NCI-H446 (cell line): Measurements from ENCODE around the gene PITPNM3.
"Not testable (repeated sequence)": the region's sequence is repeated elsewhere in the genome, so short reads cannot be mapped to it uniquely, and the experiment has no call there.

Experiments
- DNase-seq, 2 experiments: peaks; one replicate each; lab custom pipeline; 2025; lab: John Stamatoyannopoulos, UW

The PITPNM3 gene

GRCh38 chr17:6556121-6557039 is at the start of gene PITPNM3:
PITPNM3 (minus strand) TSS chr17:6556555; CDS start chr17:6556406, 149 bp downstream.
- DNase-seq, result no peak

GRCh38 chr17:6605142-6605541 is 48.8 kb upstream of the PITPNM3 start:
- DNase-seq, result no peak

GRCh38 chr17:6603744-6604325 is 47.5 kb upstream of the PITPNM3 start:
- peak; percentile 2 to 30 for DNase-seq

DNA sequence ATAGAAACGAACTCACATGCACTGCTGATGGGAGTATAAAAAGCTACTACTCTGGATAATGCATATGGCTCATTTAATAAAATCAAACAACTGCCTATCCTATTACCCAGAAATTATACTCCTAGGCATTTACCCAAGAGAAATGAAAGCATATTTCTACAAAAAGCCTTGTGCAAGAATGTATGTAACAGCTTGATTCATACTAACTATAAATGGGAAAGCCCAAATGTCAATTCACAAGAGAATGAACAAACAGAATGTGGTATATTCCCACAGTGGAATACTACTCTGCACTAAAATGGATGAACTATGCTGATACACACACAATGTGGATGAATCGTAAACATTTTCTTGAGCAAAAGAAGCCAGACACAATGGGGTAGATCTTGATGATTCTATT is 45.8 kb upstream of the PITPNM3 start:
- DNase-seq, result no peak

- no peak for DNase-seq
Observed at GRCh38 chr17:6599364-6599763, 43.0 kb upstream of the PITPNM3 start.

- DNase-seq, result no peak
Observed at GRCh38 chr17:6597727-6598126, 41.4 kb upstream of the PITPNM3 start.

- DNase-seq, result no peak
Observed at GRCh38 chr17:6596941-6597340, 40.6 kb upstream of the PITPNM3 start.

DNA sequence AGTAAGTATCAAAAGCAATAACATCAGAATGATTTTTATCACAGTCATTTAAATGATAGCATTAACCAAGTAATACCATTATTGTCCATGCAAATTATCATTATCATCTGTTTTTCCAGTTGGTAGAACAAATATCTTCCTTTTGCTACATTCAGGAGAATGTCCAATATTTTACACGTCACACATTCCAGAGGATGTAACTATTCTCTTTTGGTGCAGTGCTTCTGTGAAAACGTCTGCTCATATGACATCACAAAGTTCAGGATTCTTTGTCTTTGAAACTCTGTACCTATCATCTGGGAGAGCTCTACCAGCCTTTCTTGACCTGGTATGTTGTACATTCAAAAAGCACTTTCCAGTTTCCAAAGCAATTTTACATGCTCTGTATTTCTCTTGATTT is 40.2 kb upstream of the PITPNM3 start:
- DNase-seq, result no peak

GRCh38 chr17:6596081-6596480 is 39.7 kb upstream of the PITPNM3 start:
- DNase-seq, result no peak

DNA sequence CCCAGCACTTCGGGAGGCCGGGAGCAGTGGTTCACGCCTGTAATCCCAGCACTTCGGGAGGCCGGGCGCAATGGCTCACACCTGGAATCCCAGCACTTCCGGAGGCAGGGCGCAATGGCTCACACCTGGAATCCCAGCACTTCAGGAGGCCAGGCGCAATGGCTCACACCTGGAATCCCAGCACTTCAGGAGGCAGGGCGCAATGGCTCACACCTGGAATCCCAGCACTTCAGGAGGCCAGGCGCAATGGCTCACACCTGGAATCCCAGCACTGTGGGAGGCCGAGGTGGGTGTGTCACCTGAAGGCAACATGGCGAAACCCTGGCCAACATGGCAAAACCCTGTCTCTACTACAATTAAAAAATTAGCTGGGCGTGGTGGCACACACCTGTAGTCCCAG is 37.0 kb upstream of the PITPNM3 start:
- not testable (repeated sequence) for DNase-seq

DNA sequence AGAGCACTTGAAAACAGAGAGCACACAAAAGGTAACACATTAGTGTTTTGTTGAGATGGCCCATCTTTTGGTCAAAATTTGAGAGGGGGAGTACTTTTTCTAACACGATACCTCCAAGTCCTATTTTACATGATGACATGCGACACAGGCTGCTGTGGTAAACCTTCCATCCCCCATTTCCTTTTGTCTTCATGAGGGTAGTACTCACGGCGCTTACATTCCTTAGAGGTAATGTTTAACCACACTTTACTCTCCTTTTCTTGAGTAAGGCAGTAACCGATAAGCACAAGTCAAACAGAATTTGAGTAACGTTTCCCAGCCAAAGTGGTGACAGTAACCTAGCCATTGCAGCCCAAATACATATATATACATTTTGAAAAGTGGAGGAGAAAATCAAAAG is 35.8 kb upstream of the PITPNM3 start:
- DNase-seq, result no peak

DNA sequence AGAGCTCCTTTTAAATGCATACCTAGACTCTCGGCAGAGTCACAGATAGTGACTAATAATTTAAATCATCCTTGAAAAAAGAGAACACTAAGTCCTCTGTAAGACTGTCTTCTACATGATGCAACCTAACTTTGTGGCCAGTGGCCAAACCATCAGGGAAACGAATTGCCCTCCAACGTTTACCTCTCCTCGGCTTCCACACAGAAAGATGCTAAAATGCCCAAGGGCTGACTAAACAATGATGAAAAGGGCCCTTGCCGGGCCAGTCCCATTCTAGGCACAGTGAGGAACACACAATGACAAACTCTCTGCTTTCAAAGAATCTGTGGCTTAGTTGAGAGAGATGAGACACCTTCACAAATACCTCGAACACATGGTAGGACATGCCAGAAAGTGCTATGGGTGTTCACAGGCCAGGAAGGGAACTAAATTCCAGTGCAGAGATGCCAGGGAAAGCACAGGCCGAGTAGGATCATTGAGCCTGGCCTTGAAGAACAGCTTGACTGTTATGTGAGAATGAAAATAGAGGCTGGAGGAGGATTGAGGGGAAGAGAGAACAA is 35.3 kb upstream of the PITPNM3 start:
- DNase-seq, result no peak

DNA sequence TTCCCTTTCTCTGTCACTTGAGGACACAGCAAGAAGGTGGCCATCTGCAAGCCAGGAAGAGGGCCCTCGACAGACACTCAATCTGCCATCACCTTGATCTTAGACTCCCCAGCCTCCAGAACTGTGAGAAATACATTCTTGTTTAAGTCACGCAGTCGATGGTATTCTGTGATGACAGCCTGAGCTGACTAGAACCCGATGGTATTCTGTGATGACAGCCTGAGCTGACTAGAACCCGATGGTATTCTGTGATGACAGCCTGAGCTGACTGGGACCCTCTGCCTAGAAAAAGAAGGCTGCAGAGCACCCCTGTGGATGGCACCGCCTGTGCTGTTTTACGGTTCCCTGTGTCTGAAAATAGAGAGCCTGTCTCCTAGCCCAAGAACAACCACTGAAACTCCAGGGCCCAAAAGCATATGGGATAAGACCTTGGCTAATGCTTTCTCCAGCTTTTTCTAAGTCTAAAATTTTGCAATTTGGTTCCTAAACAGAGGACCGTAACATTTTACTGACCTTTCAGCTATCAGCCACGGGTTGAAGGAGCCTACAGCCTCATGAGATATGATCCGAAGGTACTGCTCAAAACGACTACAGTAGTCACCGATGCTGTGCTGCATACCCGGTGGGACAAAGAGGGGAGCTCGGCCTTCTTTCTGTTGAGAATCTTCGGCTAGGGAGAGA is 33.1 kb upstream of the PITPNM3 start:
- no peak for DNase-seq

- DNase-seq, result no peak
Observed at GRCh38 chr17:6588165-6588564, 31.8 kb upstream of the PITPNM3 start.

DNA sequence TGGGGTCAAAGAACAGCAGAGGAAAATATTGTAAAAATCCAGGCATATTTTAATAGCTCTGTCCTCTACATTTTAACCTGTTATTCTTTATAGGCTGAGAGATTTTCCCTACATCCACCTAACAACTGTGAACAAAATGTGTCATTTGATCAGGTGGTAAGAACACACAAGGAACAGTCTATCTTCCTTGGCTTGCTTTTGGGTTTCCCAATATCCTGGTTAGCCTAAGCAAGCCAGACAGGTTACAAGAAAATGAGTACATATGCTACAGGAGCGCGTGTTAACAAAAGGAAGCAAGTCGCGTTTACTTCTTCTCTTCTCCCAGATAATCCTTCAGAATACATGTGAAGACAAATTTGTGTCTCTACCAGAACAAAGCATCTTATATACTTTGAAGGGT is 31.0 kb upstream of the PITPNM3 start:
- DNase-seq, result no peak

DNA sequence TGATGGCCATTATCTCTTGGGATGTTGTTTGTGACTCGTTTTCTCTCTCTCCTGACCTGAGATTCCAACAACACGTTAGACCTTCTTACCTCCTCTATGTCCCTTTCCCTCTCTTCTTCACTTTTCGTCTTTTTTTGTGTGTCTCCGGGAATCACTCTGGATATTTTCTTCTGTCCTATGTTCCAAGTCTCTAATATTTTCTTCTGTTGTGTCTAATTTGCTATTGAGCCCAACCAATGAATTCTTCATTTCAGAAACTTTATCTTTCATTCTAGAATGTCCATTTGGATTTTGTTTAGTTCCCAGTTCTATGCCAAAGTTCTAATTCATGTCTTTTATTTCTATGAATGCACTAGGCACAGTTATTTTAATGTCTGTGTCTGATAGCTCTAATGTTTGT is 27.1 kb upstream of the PITPNM3 start:
- no peak for DNase-seq

DNA sequence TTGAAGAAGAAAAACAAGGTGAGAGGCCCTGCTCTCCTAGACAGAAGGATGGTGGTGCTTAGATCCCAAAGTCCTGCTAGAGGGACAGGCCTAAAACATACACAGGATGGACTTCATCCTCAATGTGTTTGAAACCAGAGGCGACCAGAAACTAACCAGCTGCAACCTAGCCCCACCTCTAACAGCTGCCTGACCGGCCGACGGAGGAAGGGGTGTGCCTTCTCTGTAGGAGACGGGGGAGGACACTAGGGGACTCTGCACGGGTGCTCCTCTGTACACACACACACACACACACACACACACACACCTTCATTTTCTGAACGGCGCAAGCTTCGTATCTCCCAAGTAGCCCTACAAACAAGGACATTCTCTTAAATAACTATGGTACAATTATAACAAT is 24.3 kb upstream of the PITPNM3 start:
- DNase-seq, result no peak

DNA sequence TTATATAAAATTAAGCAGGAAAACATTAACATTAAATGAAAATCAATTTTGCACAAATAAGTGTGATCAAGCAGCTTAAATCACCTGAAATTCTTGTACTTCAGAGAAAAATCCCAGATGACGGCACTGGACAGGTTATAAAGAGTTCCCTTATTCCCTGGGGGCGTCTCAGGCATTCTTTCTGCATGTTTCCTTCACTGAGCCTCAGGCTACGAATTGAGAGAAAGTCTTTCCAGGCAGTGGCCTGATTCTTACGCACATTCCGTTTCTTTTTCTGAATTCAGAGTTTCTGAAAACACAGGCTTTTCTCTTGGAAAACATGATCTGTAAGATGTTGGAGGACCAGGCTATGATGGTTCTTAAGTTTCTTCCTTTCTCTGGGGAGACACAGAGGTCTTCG is 22.1 kb upstream of the PITPNM3 start:
- no peak for DNase-seq

DNA sequence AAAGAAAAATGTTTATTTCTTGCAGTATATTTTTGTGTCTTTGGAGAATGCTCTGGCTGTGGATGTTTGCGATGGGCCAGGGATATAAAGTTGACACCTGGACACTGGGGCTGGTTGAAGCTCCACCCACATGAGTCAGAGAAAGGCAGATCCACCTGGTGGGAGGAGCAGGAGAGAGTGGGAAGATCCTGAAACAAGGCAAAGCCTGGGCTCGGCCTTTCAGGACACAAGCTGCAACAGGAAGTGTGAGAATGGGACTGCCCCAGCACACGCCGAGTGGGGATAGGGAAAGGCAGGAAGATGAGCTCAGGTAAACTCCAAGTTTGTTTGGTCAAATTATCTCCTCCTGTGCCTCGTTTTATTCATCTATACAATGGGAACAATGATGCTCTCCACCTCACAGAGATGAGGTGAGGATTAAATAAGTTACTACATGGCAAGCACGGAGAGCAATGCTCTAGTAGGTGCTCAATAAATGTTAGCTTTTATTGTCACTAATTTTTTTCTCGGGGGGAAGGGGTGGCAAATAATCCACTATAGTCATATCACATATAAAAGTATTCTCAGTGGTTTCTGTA is 21.4 kb upstream of the PITPNM3 start:
- no peak for DNase-seq

GRCh38 chr17:6576038-6576785 is 19.9 kb upstream of the PITPNM3 start:
- no peak for DNase-seq

DNA sequence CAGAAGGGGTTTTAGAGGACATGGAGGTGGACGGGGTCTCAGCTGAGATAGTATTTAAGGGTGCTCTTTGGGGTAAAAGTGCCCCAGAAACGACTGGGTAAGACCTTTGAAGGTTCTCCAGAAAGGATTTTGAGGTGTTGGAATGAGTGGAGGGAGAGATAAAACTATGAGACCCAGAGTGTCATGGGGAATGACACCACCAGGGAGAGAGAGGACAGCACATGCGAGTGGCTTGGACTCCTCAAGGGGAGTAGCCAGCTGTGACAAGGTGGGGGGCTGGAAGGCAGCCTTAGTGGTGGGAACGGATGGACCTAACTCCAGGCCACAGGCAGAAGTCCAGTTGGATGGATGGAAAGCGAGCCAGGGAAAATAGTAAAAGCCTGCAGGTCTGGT is 19.2 kb upstream of the PITPNM3 start:
- no peak for DNase-seq
